ENCODE measurements around the gene C19orf18. TPM values are rescaled to one million over a fixed set of nuclear protein-coding genes. Genes with fewer than 3 reads are reported as not detected.

C19orf18 gene
- total RNA-seq, 1 donor from 2014 or later = 1.6 TPM

DNA sequence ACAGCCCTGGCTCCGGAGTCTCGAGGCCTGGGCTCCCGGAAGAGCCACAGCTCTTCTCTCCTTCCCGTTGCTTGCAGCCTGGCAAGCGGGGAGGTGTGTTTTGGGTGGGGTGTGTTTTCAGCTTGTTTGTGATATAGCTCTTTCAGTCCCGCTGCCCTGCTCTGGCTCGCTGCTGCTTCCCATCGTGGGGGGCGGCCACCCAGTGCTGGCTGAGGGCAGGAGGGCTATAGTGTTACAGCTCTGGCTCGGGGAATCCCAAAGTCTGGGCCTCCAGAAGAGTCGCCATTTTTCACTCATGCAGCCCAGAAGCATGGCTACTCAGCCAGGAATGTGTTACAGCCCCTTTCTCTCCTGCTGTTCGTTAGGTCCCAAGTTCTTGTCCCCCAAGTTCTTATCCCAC lies 24.6 kb downstream of the C19orf18 start:
- H3K9me3 Mint-ChIP-seq (ENCODE audit: unreplicated experiment) = peaks cover 8% of the 10 kb centered on the region
- TF ChIP-seq, protein P1, sequence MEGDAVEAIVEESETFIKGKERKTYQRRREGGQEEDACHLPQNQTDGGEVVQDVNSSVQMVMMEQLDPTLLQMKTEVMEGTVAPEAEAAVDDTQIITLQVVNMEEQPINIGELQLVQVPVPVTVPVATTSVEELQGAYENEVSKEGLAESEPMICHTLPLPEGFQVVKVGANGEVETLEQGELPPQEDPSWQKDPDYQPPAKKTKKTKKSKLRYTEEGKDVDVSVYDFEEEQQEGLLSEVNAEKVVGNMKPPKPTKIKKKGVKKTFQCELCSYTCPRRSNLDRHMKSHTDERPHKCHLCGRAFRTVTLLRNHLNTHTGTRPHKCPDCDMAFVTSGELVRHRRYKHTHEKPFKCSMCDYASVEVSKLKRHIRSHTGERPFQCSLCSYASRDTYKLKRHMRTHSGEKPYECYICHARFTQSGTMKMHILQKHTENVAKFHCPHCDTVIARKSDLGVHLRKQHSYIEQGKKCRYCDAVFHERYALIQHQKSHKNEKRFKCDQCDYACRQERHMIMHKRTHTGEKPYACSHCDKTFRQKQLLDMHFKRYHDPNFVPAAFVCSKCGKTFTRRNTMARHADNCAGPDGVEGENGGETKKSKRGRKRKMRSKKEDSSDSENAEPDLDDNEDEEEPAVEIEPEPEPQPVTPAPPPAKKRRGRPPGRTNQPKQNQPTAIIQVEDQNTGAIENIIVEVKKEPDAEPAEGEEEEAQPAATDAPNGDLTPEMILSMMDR (IDR thresholded peaks at IDR 0.05; ENCODE audit: partially characterized antibody, unreplicated experiment) = no peak

DNA sequence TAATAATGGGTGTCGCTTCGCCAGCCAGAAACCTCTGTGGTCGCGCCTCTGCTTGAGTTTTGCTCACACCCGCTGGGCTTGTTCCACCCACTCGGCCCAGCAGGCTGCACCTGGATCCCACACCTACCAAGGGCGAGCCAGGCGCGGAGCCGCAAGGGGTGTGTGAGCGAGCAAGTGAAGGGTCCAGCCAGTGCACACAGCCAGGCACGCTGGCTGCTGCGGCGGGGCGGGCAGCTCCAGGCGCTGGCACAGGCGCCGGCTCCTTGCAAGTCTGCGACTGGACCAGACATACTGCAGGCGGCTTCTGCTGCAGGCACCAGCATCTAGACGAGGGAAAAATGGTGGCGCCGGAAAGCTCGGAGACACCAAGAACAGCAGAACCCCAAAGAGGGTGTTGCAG lies 25.0 kb downstream of the C19orf18 start:
- no peak for DNase-seq
- Mint-ChIP-seq H3K9me3 (ENCODE audit: unreplicated experiment) (peaks cover 8% of the 10 kb centered on the region), H3K27ac (ENCODE audit: unreplicated experiment) (no peak overlapping the region), H3K27me3 (ENCODE audit: unreplicated experiment) (peaks cover 4% of the 10 kb centered on the region), H3K36me3 (ENCODE audit: unreplicated experiment) (peaks cover 18% of the 10 kb centered on the region), H3K4me3 (ENCODE audit: unreplicated experiment) (no peak overlapping the region), H3K4me1 (ENCODE audit: low read depth, unreplicated experiment) (peaks cover 8% of the 10 kb centered on the region)
- TF ChIP-seq, protein P1 (IDR thresholded peaks at IDR 0.05; ENCODE audit: partially characterized antibody, unreplicated experiment) = no peak

More for the DNA sequence above, 24.6 kb downstream of the C19orf18 start:
- Mint-ChIP-seq H3K27me3 (ENCODE audit: unreplicated experiment) (peaks cover 7% of the 10 kb centered on the region), H3K4me3 (ENCODE audit: unreplicated experiment) (no peak overlapping the region), H3K4me1 (ENCODE audit: low read depth, unreplicated experiment) (peaks cover 8% of the 10 kb centered on the region), H3K36me3 (ENCODE audit: unreplicated experiment) (peaks cover 22% of the 10 kb centered on the region), H3K27ac (ENCODE audit: unreplicated experiment) (no peak overlapping the region)
- no peak for DNase-seq

DNA sequence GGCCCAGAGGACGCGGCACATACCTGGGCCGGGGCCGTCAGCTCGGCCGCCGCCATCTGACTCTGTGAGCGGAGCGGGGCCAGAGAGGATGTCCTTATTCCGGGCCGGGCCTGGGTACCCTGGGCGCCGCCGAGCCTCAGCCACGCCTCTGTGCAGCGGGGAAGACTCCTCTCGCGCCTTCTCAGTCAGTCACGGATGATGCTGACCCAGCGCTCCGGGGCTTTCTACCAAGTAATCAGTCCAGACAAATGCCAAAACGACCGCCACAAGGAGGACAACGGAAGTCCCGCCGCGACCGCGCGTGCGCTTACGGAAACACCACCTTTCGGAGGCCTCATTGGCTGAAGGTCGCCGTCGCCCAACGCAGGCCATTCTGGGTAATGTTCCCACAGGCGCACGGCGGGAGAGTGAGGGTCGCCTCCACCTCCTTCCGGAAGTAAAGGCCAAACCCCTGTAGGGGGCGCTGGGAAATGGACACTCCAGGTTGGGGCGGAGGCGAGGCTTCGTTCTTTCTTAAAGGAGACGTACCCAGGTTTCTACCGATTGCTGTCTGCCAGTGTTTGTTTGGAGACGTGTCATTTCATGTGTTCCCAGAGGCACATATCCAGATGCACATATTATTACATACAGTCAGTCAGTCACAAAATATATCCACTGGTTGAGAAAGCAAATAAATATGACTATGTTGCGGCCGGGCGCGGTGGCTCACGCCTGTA lies 26.8 kb downstream of the C19orf18 start, which contains the start of gene ZNF256:
Gene ZNF256 (minus strand): TSS at position 288 of the 716 bp plus-strand sequence. CDS start 232 bp downstream, at position 56.
- Mint-ChIP-seq H3K36me3 (ENCODE audit: unreplicated experiment) (peaks cover 18% of the 10 kb centered on the region), H3K9me3 (ENCODE audit: unreplicated experiment) (peaks cover 8% of the 10 kb centered on the region), H3K4me3 (ENCODE audit: unreplicated experiment) (peak within 1 kb of the TSS; percentile 90), H3K4me1 (ENCODE audit: low read depth, unreplicated experiment) (peaks cover 8% of the 10 kb centered on the region), H3K27ac (ENCODE audit: unreplicated experiment) (peak within 1 kb of the TSS; percentile 84), H3K27me3 (ENCODE audit: unreplicated experiment) (peaks cover 4% of the 10 kb centered on the region)
- TF ChIP-seq, protein P1 (IDR thresholded peaks at IDR 0.05; ENCODE audit: partially characterized antibody, unreplicated experiment) = peak; percentile 80
- DNase-seq = peak; percentile 98

DNA sequence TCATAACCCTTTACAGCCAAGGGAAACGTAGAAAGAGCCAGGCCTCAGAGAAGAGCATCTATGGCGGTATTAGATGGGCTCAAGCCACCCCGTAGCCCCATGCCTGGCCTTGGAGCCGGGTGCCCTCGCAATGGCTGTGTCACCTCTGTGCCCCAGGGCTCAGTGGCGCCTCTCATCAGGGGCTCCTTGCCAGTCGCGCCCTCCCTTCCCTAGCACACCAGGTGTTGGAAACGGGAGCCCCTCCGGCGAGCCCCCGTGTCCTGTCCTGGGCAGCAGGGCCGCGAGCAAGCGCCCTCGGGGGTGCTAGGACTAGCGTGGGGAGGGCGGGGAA lies 27.3 kb downstream of the C19orf18 start:
- DNase-seq = no peak
- Mint-ChIP-seq H3K4me1 (ENCODE audit: low read depth, unreplicated experiment) (peaks cover 8% of the 10 kb centered on the region), H3K27me3 (ENCODE audit: unreplicated experiment) (peaks cover 4% of the 10 kb centered on the region), H3K27ac (ENCODE audit: unreplicated experiment) (no peak overlapping the region), H3K4me3 (ENCODE audit: unreplicated experiment) (peak overlapping the region; percentile 90), H3K9me3 (ENCODE audit: unreplicated experiment) (peaks cover 8% of the 10 kb centered on the region), H3K36me3 (ENCODE audit: unreplicated experiment) (peaks cover 23% of the 10 kb centered on the region)
- TF ChIP-seq, protein P1 (IDR thresholded peaks at IDR 0.05; ENCODE audit: partially characterized antibody, unreplicated experiment) = no peak

DNA sequence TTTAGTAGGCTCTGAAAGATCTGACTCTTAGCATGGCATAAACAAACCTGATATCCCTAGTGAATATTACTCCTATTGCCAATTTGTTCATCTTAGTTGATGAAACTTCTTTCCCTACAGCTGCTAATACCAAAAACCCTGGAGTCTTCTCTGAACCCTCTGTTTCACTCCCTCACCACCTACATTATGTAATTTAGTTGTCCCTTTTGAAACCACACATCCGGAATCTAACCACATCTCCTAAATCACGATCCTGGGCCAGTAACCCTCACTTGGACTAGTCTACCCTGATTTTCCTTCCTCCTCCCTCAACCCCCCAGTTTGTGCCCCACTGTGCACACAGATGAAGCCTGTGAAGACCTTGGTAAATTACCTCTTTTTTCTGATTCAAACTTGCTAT lies 28.0 kb downstream of the C19orf18 start:
- H3K36me3 Mint-ChIP-seq (ENCODE audit: unreplicated experiment) = peaks cover 26% of the 10 kb centered on the region
- peak overlapping the region; percentile 87 for H3K4me3 Mint-ChIP-seq (ENCODE audit: unreplicated experiment)
- no peak for DNase-seq
- peak overlapping the region; percentile 9 for H3K27ac Mint-ChIP-seq (ENCODE audit: unreplicated experiment)
- peaks cover 8% of the 10 kb centered on the region for H3K4me1 Mint-ChIP-seq (ENCODE audit: low read depth, unreplicated experiment)
- H3K27me3 Mint-ChIP-seq (ENCODE audit: unreplicated experiment) = peaks cover 4% of the 10 kb centered on the region
- TF ChIP-seq, protein P1 (IDR thresholded peaks at IDR 0.05; ENCODE audit: partially characterized antibody, unreplicated experiment) = no peak
- peaks cover 8% of the 10 kb centered on the region for H3K9me3 Mint-ChIP-seq (ENCODE audit: unreplicated experiment)
